GM21528 (cell line): Measurements from ENCODE around the gene RTN1.

ENCODE experiments used
- ATAC-seq: cut with Tn5 transposase; IDR thresholded peaks from one replicate; pipeline ENCODE4 v1.9.1; 2021; ENCODE audit warnings: mild to moderate bottlenecking, moderate library complexity; ENCODE audit not compliant: unreplicated experiment, low FRiP score

Gene RTN1

GRCh38 chr14:59634617-59635016 is 236.0 kb downstream of the RTN1 start:
- no peak for ATAC-seq

DNA sequence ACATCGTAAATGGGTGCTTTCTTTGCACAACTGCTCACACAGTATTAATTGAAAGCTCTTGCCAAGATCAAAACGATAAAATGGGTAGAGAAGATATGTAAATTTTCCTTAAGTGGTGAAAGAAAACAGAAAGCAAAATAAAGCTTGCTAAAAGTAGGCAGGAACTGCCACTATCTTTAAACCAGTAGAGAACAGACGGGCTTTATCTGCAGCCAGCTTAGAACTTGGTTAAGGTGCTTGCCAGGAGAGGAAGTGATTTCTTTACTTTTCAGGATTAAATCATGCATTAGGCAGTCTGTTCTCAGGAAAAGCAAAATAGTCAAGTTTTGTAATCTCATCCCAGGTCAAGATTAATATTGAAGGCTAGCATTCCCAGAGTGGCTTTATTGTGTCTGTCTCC is 237.1 kb downstream of the RTN1 start:
- ATAC-seq, result no peak

DNA sequence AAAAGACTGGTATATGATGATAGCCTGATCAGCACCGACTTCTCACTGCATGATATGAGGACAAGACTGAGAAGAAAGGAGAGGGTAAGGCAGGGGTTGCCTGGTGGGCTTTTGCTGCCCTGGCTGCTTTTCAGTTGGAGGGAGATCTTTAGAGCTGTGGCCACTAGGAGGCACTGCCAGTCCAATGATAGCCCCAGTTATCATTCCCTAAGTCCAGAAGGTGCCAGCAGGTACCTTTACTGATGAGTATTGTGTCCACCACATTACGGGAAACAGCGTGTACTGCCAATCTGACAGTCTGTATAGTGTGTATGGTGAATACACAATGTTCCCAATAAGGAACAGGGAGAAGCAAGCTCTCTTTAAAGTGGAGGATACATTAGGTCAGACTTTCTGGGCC is 238.2 kb downstream of the RTN1 start:
- ATAC-seq, result no peak

DNA sequence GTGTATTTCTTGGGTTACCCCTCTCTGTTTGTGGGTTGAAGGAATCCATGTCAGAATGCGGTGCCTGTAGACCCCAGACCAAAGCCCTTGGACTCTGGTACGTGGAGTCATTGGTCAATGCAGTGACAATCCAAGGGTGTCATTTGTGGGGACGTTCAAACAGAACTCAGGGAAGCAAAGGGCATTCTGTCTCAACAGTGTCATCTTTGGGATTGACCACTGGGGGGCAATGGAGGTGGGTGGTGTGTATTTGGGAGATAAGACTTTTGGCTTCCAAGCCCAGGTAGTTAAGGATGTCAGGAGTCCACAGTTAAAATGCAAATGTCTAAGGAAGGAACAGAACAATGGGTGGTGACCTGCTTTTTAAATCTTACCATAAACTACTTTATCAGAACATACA is 239.3 kb downstream of the RTN1 start:
- ATAC-seq, result no peak

GRCh38 chr14:59630288-59630963 is 240.2 kb downstream of the RTN1 start:
- no peak for ATAC-seq

DNA sequence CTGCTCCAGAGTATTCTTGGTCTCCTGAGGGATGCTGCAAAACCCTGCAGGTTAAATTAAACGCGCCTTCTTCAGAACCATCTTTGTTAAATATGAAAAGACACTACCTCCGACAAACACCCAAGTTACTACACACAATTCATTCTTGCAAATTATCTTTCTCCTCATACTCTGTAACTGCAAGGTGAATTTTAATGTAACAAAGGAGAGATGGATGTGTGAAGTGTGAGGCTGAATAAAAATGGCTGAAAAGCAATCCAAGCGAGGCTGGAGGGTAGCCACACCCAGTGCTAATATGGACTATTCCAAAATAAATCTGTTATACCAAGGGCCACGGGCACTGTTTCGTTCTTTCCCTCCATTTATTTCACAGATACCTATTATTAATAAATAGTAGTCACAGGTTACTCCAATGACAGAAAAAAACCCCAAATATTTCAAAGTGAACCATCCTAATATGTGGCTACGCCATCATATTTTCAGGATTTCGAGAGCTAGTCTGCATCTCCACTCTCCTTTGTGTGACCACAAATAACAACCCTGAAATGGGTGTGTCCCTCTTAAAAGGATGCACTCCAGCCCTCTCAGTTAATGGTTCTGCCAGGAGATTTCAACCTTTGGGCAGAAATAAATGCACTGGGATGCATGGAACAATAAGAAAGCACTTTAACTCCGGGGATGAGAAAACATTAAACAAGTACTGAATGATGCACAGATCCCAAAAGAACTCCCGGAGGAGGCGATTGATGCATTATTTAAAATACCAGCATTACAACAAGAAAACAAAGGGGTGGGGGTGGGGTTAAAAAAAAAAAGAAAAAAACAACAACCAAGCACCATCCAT is 240.9 kb downstream of the RTN1 start:
- ATAC-seq, result no peak

GRCh38 chr14:59627011-59627520 is 243.5 kb downstream of the RTN1 start:
- no peak for ATAC-seq

GRCh38 chr14:59622631-59623030 is 247.9 kb downstream of the RTN1 start:
- no peak for ATAC-seq

DNA sequence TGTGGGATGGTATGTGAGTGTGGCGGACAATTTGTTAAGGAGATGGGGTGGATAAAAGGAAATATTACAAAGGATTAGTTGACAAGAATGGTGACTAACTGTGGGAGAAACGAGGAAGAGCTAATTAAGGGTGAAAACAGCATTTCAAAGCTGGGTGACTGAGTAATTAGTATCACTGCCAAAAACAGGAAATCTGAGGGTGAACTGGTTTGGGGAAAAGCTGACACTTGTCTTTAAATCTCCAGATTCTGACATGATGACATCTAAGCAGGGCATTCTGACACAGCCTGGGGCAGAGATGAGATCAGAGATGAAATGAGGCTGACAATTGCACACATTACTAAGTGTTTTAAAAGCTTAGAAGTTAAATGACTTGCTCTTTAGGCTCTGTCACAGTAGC is 251.5 kb downstream of the RTN1 start:
- ATAC-seq, result no peak

- no peak for ATAC-seq
Observed at GRCh38 chr14:59601056-59601455, 269.5 kb downstream of the RTN1 start.

- no peak for ATAC-seq
Observed at GRCh38 chr14:59600211-59600945, 270.2 kb downstream of the RTN1 start.

GRCh38 chr14:59595071-59595470 is 275.5 kb downstream of the RTN1 start:
- no peak for ATAC-seq

DNA sequence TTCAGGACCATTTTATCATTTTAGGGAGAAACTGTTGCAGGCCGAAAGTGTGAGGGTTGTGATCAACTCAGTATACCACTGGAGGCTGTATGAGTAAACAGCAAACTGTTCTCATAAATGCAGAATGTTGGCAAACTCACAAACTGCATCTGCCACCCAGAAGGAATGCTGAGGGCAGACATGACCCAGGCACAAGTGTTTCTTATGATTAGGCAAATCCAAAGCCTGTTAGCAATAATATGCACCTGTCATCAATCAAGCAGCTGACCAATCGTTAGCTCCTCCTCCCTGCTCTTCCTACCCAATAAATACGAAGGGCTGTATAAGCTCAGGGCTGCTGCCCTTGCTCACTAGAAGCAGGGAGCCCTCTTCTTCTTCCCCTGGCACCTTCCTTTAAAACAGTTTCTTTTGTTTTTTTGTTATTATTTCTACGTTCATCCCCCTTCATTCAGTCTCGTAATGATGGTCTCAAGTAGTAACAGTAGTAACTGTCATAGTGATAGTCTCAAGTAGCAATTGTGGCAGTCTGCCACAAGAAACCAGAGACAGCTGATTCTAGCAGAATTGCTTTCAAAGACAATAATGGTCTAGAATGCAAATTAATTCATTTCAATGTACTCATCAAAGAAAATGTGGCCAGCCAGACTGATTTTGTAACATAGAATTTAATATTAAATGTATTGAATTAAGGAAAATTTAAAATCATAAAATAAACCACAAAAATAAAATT is 278.8 kb downstream of the RTN1 start:
- ATAC-seq, result no peak

GRCh38 chr14:59588101-59588500 is 282.5 kb downstream of the RTN1 start:
- no peak for ATAC-seq

DNA sequence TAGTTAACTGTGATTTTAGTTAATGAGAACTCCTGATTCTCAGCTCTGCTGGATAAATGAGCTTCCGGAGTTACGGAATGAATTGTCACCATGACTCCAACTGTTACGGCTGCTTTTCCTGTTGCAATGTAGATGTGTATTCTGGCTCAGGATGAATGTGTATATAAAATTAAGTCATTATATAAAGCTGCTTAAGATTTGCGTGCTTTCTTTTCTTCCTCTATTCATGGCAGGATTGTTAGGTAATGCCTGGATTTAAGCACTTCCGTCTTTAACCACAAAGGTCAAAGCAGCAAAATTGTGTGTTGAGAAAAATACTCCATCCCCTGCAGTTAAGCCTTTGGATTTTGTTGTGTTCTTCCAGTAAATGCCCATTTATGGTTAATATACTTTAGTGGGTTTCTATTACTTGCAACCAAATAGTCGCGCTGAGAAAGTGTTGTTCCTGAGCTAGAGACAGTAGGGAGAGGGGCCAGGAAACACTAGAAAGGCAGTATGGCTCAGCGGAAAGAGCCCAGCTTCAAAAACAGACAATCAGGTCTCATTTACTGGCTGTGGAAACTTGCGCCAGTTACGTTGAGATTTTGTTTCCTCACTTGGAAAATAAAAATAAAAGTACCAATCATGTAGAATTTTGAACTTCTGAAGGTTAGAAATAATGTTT is 284.6 kb downstream of the RTN1 start:
- ATAC-seq, result no peak

DNA sequence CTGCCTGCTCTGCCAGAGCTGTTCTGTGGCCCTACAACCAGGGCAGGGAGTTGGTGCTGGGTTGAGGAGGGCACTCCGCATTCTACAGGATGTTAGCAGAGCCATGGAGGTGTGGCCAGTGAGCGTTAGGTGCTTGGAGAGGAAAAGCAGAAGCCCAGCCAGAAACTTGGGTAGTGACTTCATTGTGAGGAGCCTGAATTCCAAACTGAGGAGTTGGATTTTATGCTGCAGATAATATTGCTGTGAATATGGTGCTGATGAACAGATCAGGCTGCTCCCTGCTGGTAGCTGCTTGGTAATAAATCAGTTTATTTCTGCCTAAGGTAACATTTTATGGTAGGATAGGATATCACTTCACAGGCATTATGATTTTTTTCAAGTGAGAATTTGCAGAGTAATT is 286.8 kb downstream of the RTN1 start:
- no peak for ATAC-seq

- ATAC-seq, result no peak
Observed at GRCh38 chr14:59582845-59583509, 287.6 kb downstream of the RTN1 start.

- ATAC-seq, result no peak
Observed at GRCh38 chr14:59582161-59582560, 288.4 kb downstream of the RTN1 start.

- no peak for ATAC-seq
Observed at GRCh38 chr14:59580911-59581310, 289.7 kb downstream of the RTN1 start.
